GM19043 (cell line): ENCODE results near the gene HCRT.
"Not testable (repeated sequence)": the region's sequence is repeated elsewhere in the genome, so short reads cannot be mapped to it uniquely, and the experiment has no call there.

Experiments used
- ATAC-seq: cut with Tn5 transposase; IDR thresholded peaks from one replicate; pipeline ENCODE4 v1.9.1; 2021; ENCODE audit warnings: low read depth; ENCODE audit not compliant: unreplicated experiment

HCRT gene

GRCh38 chr17:42180411-42180921 lies 4.8 kb downstream of the HCRT start:
- ATAC-seq: no peak

- ATAC-seq: no peak
Observed at GRCh38 chr17:42179911-42180410, 5.3 kb downstream of the HCRT start.

GRCh38 chr17:42179335-42179734 lies 5.9 kb downstream of the HCRT start:
- ATAC-seq: no peak

- no peak for ATAC-seq
Observed at GRCh38 chr17:42178817-42179216, 6.4 kb downstream of the HCRT start.

GRCh38 chr17:42177684-42178083 lies 7.6 kb downstream of the HCRT start:
- ATAC-seq: no peak

GRCh38 chr17:42174126-42174783 lies 11.0 kb downstream of the HCRT start:
- no peak for ATAC-seq

GRCh38 chr17:42171831-42172230 lies 13.4 kb downstream of the HCRT start:
- no peak for ATAC-seq

GRCh38 chr17:42169351-42169750 lies 15.9 kb downstream of the HCRT start:
- ATAC-seq: no peak

GRCh38 chr17:42167807-42168206 lies 17.4 kb downstream of the HCRT start:
- no peak for ATAC-seq

GRCh38 chr17:42166196-42166763 lies 19.0 kb downstream of the HCRT start:
- ATAC-seq: no peak

GRCh38 chr17:42165751-42166150 lies 19.5 kb downstream of the HCRT start:
- no peak for ATAC-seq

GRCh38 chr17:42163696-42164407 lies 21.4 kb downstream of the HCRT start:
- ATAC-seq: no peak

GRCh38 chr17:42163113-42163512 lies 22.1 kb downstream of the HCRT start:
- ATAC-seq: no peak

GRCh38 chr17:42160531-42160910 lies 24.7 kb downstream of the HCRT start:
- ATAC-seq: no peak

- ATAC-seq: no peak
Observed at GRCh38 chr17:42159796-42160530, 25.3 kb downstream of the HCRT start.

- ATAC-seq: no peak
Observed at GRCh38 chr17:42155614-42156045, 29.6 kb downstream of the HCRT start.

GRCh38 chr17:42153919-42154742 lies 31.1 kb downstream of the HCRT start:
- no peak for ATAC-seq

GRCh38 chr17:42146911-42147607 lies 38.2 kb downstream of the HCRT start:
- ATAC-seq: no peak

- not testable (repeated sequence) for ATAC-seq
Observed at GRCh38 chr17:42143138-42143537, 42.1 kb downstream of the HCRT start.
